Heart left ventricle (tissue), 13 donors: Measurements from ENCODE around the gene BMP2K.

ENCODE experiments used
- POLR2A ChIP-seq, 2 donors: fragments of 450-650 bp; IDR thresholded peaks; one replicate each; pipeline ENCODE4 v1.6.1; 2017; ENCODE audit warnings: antibody characterized with exemption in 2 of 2, mild to moderate bottlenecking in 2 of 2, moderate library complexity in 2 of 2
- TF ChIP-seq, protein P1 (sequence below), 12 donors: fragments of 200-600 bp; sonication (generic) in 4 of 12; IDR thresholded peaks; one replicate each; pipeline versions ENCODE4 v1.5.0 to v1.8.0; 2018 to 2022; ENCODE audit warnings: antibody characterized with exemption in 12 of 12, mild to moderate bottlenecking in 5 of 12
- donor health status: ischemic (EF 13 %, LVEDD 7.1; RV severe dilation, severe dysfunction).
- donor health status: DM: no; HTN: yes; CAD: no.
- donor health status: DM: no; HTN: no; CAD: no.
- donor health status: ischemic (EF 25% LVEDD 6.9; RV normal size, moderate dysfunction).
- donor health status: ischemic (EF 25% LVEDD 5.7; RV mildly dilated, moderate dysfunction).
- donor health status: ischemic (EF 35%, LVEDD 5.7; RV mildly dilated, moderate dysfunction).
- donor health status: nonischemic (EF 11% LVEDD 7.7; RV severe dilation, severe dysfunction).
- donor health status: DM: yes; HTN: yes; CAD: no.
- donor health status: PGD.
- donor health status: ischemic (EF 29% LVEDD 5.4; RV normal size, mild dysfunction).
- donor health status: nonischemic (EF 23%, LVEDD 6.1; RV moderate dilation, normal function).

DNA sequence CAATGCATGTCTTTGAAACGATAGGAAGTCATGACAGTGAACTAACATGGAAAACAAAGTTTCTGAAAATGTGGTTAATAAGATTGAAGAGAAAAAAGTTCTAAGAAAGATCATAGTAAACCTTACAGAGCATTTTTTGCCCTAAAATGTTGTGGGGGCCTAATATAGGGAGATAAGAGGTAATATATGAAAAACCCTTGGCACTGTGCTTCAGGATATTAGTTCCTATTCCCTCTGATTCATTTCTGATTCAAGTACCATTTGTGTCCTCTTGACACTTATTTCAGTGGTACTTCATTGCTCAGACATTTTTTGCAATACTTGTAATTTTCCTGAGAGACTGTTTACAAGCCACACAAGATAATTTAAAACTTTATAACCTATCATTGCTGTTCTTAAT is 128.0 kb downstream of the BMP2K start:
- TF ChIP-seq POLR2A (IDR thresholded peaks at IDR 0.05): no peak
- TF ChIP-seq, protein P1, sequence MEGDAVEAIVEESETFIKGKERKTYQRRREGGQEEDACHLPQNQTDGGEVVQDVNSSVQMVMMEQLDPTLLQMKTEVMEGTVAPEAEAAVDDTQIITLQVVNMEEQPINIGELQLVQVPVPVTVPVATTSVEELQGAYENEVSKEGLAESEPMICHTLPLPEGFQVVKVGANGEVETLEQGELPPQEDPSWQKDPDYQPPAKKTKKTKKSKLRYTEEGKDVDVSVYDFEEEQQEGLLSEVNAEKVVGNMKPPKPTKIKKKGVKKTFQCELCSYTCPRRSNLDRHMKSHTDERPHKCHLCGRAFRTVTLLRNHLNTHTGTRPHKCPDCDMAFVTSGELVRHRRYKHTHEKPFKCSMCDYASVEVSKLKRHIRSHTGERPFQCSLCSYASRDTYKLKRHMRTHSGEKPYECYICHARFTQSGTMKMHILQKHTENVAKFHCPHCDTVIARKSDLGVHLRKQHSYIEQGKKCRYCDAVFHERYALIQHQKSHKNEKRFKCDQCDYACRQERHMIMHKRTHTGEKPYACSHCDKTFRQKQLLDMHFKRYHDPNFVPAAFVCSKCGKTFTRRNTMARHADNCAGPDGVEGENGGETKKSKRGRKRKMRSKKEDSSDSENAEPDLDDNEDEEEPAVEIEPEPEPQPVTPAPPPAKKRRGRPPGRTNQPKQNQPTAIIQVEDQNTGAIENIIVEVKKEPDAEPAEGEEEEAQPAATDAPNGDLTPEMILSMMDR (IDR thresholded peaks at IDR 0.05): no peak
